ENCODE results near the gene APOBR.
A peak's percentile ranks its signal among the peaks of the same experiment; 100 is the strongest.
"Not testable (repeated sequence)": the region's sequence is repeated elsewhere in the genome, so short reads cannot be mapped to it uniquely, and the experiment has no call there.

APOBR gene, protein sequence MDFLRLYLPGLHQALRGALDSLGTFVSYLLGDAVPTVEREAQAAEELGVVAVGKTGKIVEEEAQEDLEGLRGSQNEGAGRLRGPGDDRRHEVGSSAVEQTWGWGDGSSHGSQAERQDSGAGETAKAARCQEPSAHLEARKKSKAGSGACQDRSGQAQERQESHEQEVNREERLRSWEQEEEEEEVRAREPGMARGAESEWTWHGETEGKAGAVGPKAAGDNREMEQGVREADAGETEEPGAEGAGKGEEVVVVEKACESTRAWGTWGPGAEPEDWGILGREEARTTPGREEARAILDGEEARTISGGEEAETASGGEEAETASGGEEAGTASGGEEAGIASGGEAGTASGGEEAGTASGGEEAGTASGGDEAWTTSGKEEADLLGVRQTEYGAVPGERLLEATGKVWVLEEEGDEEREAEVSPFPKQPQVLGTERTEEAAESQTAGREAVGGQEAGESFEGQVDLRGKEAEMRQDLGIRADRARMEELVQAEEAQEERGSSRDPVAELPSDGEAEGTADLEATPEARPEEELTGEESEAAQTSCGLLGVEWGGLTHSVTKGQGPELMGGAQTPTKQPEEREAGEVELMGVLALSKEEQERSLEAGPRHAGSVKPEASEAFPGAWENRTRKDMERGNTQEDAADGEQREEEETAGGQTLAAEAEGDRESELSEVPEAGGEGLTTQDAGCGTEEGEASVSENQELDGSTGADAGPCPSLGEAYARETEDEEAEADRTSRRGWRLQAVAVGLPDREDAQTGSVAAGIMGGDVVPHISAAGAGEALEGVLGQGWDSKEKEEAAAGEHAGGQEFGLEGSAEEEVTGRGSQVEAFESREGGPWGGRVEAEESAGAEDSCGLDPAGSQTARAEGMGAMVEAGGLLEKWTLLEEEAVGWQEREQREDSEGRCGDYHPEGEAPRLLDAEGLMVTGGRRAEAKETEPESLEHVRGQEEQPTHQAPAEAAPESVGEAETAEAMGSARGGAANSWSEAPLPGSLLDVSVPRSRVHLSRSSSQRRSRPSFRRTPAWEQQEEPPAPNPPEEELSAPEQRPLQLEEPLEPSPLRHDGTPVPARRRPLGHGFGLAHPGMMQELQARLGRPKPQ

DNA sequence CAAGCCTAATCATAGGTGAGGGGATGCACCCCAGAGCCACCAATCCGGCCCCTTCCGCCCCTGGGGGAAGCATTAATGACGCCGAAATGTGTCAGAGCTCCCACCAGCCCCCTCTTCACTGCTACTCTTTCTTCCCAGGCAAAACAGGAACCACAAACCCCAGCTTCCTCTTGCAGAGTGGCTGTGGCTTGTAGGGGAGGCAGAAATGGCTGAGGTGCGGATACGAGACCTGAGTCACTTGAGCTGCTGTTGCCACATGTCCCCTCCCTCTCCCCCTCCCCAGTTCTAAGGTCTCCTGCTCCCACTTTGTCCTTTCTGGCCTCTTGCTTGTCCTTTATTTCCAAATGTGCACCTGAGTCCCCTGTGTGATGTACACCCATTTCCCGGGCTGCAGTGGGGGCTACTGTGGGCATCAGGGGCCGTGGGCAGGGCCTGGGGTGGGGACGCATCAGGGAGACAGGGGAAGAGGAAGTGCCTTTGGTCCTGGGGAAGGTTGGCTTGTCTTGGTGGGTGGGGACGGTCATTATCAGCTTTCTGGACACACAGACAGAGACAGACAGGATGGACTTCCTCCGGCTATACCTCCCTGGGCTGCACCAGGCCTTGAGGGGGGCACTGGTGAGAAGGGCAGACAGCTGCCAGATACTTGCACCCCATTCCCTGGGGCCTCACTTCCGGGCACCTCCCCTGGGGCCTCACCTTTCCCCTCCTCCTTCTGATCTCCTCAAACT lies at the start of gene APOBR:
Gene APOBR (plus strand): TSS at position 523 of the 731 bp plus-strand sequence. CDS start 39 bp downstream, at position 562.
- TF ChIP-seq, protein P1, sequence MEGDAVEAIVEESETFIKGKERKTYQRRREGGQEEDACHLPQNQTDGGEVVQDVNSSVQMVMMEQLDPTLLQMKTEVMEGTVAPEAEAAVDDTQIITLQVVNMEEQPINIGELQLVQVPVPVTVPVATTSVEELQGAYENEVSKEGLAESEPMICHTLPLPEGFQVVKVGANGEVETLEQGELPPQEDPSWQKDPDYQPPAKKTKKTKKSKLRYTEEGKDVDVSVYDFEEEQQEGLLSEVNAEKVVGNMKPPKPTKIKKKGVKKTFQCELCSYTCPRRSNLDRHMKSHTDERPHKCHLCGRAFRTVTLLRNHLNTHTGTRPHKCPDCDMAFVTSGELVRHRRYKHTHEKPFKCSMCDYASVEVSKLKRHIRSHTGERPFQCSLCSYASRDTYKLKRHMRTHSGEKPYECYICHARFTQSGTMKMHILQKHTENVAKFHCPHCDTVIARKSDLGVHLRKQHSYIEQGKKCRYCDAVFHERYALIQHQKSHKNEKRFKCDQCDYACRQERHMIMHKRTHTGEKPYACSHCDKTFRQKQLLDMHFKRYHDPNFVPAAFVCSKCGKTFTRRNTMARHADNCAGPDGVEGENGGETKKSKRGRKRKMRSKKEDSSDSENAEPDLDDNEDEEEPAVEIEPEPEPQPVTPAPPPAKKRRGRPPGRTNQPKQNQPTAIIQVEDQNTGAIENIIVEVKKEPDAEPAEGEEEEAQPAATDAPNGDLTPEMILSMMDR (IDR thresholded peaks at IDR 0.05; ENCODE audit: insufficient read depth, low read length, poor library complexity, severe bottlenecking): no peak
- peak; percentile 80 for DNase-seq (ENCODE audit: extremely low read depth, insufficient read length)
- peak within 1 kb of the TSS; percentile 16 for H3K4me3 ChIP-seq (replicated peaks; ENCODE audit: low read depth, low read length)
- H3K36me3 ChIP-seq (ENCODE audit: control insufficient read depth, insufficient read depth, low read length): no peaks in the 10 kb centered on the region; the same call in 1 of the 2 replicates
- no peaks in the 10 kb centered on the region for H3K27me3 ChIP-seq (replicated peaks; ENCODE audit: control insufficient read depth, insufficient read depth, low read length)

DNA sequence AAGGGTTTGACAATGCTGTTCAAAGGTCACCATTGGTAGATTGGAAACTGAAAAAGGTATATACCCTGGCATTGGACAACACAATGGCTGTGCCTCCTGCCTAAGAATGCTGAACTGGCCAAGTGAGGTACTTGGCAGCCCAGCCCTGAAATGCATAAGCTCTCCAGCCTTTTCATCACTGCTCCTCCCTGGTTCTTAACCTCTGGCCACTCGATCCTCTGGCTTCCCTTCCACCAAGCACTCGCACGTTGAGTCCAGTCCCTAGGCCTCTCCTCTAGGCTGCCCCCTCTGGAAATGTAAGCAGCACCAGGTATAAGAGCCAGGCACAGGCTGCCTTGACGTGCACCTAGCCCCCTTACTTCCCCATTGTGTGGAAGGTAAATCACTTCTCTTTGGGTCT lies 48.1 kb upstream of the APOBR start:
- not testable (repeated sequence) for H3K4me3 ChIP-seq (replicated peaks; ENCODE audit: low read depth, low read length); DNase-seq (ENCODE audit: extremely low read depth, insufficient read length); H3K27me3 ChIP-seq (replicated peaks; ENCODE audit: control insufficient read depth, insufficient read depth, low read length); H3K36me3 ChIP-seq (ENCODE audit: control insufficient read depth, insufficient read depth, low read length)

DNA sequence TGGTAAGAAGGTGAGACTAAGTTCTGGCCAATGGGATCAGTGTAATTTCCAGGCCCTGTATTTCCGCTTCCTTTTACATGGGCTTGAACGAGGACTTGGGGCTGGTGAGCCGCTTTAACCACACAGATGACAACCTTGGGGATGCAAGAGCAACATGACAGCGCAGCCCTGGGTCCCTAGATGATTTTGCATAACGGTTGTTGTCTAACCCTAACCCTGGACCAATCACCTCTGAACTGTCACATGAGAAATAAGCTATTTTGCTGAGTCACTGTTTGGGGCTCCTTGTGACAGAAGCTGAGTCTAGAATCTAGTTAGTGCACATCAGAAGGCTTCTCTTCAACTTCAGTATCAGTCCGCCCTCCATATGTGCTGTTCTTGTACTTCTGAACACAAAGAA lies 47.4 kb upstream of the APOBR start:
- DNase-seq (ENCODE audit: extremely low read depth, insufficient read length); H3K36me3 ChIP-seq (ENCODE audit: control insufficient read depth, insufficient read depth, low read length); H3K4me3 ChIP-seq (replicated peaks; ENCODE audit: low read depth, low read length); H3K27me3 ChIP-seq (replicated peaks; ENCODE audit: control insufficient read depth, insufficient read depth, low read length): not testable (repeated sequence)

DNA sequence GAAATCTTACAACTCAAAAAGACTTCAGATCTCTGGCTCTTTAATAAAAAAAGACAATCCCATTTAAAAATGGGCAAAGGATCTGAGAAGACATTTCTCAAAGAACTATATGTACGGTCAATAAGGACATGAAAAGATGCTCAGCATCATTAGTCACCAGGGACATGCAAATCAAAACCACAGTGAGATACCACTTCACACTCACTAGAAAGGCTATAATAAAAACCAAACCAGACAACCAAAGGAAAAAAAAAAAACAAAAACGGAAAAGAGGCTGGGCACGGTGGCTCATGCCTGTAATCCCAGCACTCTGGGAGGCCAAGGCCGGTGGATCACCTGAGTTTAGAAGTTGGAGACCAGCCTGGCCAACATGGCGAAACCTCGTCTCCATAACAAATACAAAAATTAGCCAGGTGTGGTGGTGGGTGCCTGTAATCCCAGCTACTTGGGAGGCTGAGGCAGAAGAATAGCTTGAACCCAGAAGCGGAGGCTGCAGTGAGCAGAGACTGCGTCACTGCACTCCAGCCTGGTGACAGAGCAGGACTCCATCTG lies 20.7 kb upstream of the APOBR start:
- peaks cover 7% of the 10 kb centered on the region for H3K36me3 ChIP-seq (ENCODE audit: control insufficient read depth, insufficient read depth, low read length)
- TF ChIP-seq, protein P1 (IDR thresholded peaks at IDR 0.05; ENCODE audit: insufficient read depth, low read length, poor library complexity, severe bottlenecking): no peak
- DNase-seq (ENCODE audit: extremely low read depth, insufficient read length): no peak
- no peaks in the 10 kb centered on the region for H3K27me3 ChIP-seq (replicated peaks; ENCODE audit: control insufficient read depth, insufficient read depth, low read length)
- H3K4me3 ChIP-seq (replicated peaks; ENCODE audit: low read depth, low read length): no peak overlapping the region

DNA sequence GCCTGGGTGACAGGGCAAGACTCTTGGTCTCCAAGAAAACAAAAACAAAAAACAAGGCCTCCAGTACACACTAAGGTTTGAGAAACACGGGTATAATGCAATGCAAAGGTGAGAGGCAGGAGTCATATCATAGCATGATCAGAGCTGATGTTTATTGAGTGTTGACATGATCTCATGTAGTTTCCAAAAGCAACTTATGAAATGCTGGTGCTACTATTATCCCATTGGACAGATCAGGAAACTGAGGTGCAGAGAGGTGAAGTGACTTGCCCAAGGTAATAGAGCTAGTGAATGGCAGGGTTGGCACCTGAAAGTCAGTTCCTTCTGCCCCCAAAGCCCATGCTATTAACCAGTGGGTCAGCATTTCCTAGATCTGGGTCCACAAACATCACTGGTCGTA lies 19.2 kb upstream of the APOBR start:
- no peak for DNase-seq (ENCODE audit: extremely low read depth, insufficient read length)
- Histone ChIP-seq H3K27me3 (replicated peaks; ENCODE audit: control insufficient read depth, insufficient read depth, low read length) (no peaks in the 10 kb centered on the region), H3K4me3 (replicated peaks; ENCODE audit: low read depth, low read length) (no peak overlapping the region), H3K36me3 (ENCODE audit: control insufficient read depth, insufficient read depth, low read length) (peaks cover 11% of the 10 kb centered on the region)
- TF ChIP-seq, protein P1 (IDR thresholded peaks at IDR 0.05; ENCODE audit: insufficient read depth, low read length, poor library complexity, severe bottlenecking): no peak

DNA sequence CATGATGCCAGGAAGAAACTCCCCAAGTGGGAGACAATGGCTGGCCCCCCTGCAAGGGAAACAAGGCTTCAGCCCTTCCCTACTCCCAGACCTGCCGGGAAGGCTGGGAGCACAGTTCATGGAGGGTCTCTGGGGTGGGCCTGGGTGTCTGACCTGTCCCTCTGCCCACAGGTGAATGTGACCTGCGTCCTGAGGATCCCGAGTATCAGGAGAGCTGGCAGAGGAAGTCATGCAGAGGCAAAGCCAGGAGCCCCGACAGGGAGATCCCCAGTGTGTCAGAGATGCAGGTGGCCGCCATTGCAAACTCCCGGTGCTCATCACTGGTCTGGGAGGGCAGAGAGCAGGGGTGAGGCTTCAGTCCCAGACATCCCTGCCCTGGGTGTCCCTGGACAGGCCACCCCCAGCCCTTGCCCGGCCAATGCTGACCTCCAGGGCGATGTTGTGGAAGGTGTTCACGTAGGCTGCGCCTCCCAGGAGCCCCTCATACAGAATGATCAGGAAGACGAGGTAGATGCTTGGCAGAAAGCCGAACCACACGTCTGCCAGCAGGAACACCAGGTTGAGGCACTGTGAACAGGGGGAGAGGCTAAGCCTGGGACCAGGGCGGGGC lies 17.0 kb upstream of the APOBR start:
- DNase-seq (ENCODE audit: extremely low read depth, insufficient read length): no peak
- Histone ChIP-seq H3K27me3 (replicated peaks; ENCODE audit: control insufficient read depth, insufficient read depth, low read length) (no peaks in the 10 kb centered on the region), H3K4me3 (replicated peaks; ENCODE audit: low read depth, low read length) (no peak overlapping the region), H3K36me3 (ENCODE audit: control insufficient read depth, insufficient read depth, low read length) (peaks cover 11% of the 10 kb centered on the region)
- TF ChIP-seq, protein P1 (IDR thresholded peaks at IDR 0.05; ENCODE audit: insufficient read depth, low read length, poor library complexity, severe bottlenecking): no peak
